K562 (cell line): Measurements from ENCODE around the gene UBR3. TPM values are rescaled to one million over a fixed set of nuclear protein-coding genes. Genes with fewer than 3 reads are reported as not detected.
A peak's percentile ranks its signal among the peaks of the same experiment; 100 is the strongest.

Experiments used
- ELK1 ChIP-seq: sonication (generic); formaldehyde crosslinking; IDR thresholded peaks from 2 replicates; pipeline ENCODE4 v1.8.1; 2022; ENCODE audit warnings: missing genetic modification reagents
- GMEB1 ChIP-seq: fragments of 250-450 bp; sonication (Bioruptor Pico); IDR thresholded peaks from 2 replicates; pipeline ENCODE4 v1.4.0; 2020; ENCODE audit warnings: mild to moderate bottlenecking
- HDAC3 ChIP-seq: fragments of 450-650 bp; IDR thresholded peaks from 2 replicates; pipeline ENCODE4 v1.6.1; 2018; ENCODE audit warnings: borderline replicate concordance, mild to moderate bottlenecking, moderate library complexity; ENCODE audit not compliant: partially characterized antibody
- JUN ChIP-seq, 2 experiments: sonication (generic) in 1 of 2; formaldehyde crosslinking in 1 of 2; IDR thresholded peaks; 2 replicates each; pipeline versions ENCODE4 v1.6.1 to v1.8.0; 2012 to 2022; ENCODE audit warnings: borderline replicate concordance in 2 of 2, mild to moderate bottlenecking in 2 of 2, improper control_type of control experiment in 1 of 2, low read depth in 1 of 2, low read length in 1 of 2, missing genetic modification reagents in 1 of 2
- MBD2 ChIP-seq: sonication (generic); IDR thresholded peaks from 2 replicates; pipeline ENCODE4 v1.6.1; 2016; ENCODE audit warnings: low read depth, borderline replicate concordance
- STAT5A ChIP-seq: IDR thresholded peaks from 2 replicates; pipeline ENCODE4 v1.6.1; 2012; ENCODE audit warnings: low read length, inconsistent platforms, borderline replicate concordance
- XRCC4 ChIP-seq: IDR thresholded peaks from one replicate; pipeline ENCODE4 v1.6.1; 2011; ENCODE audit not compliant: insufficient read depth, insufficient read length; ENCODE audit errors: extremely low read depth
- ZMIZ1 ChIP-seq, 2 experiments: fragments of 150-350 bp in 1 of 2; IDR thresholded peaks; 2 replicates each; pipeline ENCODE4 v1.6.1; 2012 to 2016; ENCODE audit warnings: low read depth in 2 of 2, low read length in 2 of 2, mild to moderate bottlenecking in 1 of 2, moderate library complexity in 1 of 2
- ZNF407 ChIP-seq: fragments of 450-650 bp; IDR thresholded peaks from 2 replicates; pipeline ENCODE4 v1.6.1; 2016; ENCODE audit warnings: low read depth
- ZSCAN29 ChIP-seq: fragments of 450-650 bp; IDR thresholded peaks from 2 replicates; pipeline ENCODE4 v1.6.1; 2017
- polyA plus RNA-seq, 8 experiments: library from polyadenylated mRNA; depleted of rRNA in 4 of 8; stranded (reverse) in 5 of 8; unstranded in 3 of 8; fragments of >200 nt; fragmentation: Nextera tagmentation in 2 of 8; fragmentation: Illumina TruSeq in 1 of 8; extraction: Ambion mirVana in 2 of 8; extraction: Trizol in 1 of 8; gene quantifications; 2 replicates each; pipeline versions ENCODE4 v1.2.1 to v1.2.3, GENCODE V29; 2011 to 2014; ENCODE audit warnings: inconsistent platforms in 1 of 8, missing spikeins in 1 of 8
- total RNA-seq, 7 experiments: library from RNA; depleted of rRNA in 6 of 7; stranded (reverse); fragments of >200 nt in 6 of 7; fragmentation: Illumina TruSeq in 2 of 7; extraction: Trizol in 2 of 7; gene quantifications; 2 replicates each; pipeline versions ENCODE4 v1.2.1 to v1.2.3, GENCODE V29; 2011 to 2021; ENCODE audit warnings: low replicate concordance in 1 of 7

UBR3 gene
- total and polyA plus RNA-seq, 9 of the 15 experiments (the other 6 are each of a cell fraction or from before 2014, with no cell fraction given) = 14.4 to 63.5 (median 40.4) TPM

GRCh38 chr2:169827272-169828140 is at the start of gene UBR3 (continued):
- 0 out of 2 replicates have a peak, but pooled peaks have one; percentile 6 for TF ChIP-seq GMEB1 (CRISPR knock-in tag)
- no peak for TF ChIP-seq JUN (IDR thresholded peaks at IDR 0.05; ENCODE audit: borderline replicate concordance, low read depth, low read length)
- 0 out of 2 replicates have a peak, but pooled peaks have one; percentile 7 for TF ChIP-seq JUN (CRISPR knock-in tag; IDR thresholded peaks at IDR 0.05; ENCODE audit: borderline replicate concordance)
- TF ChIP-seq MBD2 = 0 out of 2 replicates have a peak, but pooled peaks have one; percentile 49
- peak; percentile 22 for TF ChIP-seq HDAC3
- TF ChIP-seq ZNF407 = no peak
- TF ChIP-seq ZSCAN29 = peak; percentile 24; the same call in 1 of the 2 replicates
- no peak; a peak in 1 of 4 replicates for TF ChIP-seq ZMIZ1 (IDR thresholded peaks at IDR 0.05; ENCODE audit: low read depth in 2 of 2, low read length in 2 of 2)
- TF ChIP-seq ELK1 (CRISPR knock-in tag) = no peak
- TF ChIP-seq XRCC4 = no peak
- 0 out of 2 replicates have a peak, but pooled peaks have one; percentile 20 for TF ChIP-seq STAT5A
